22Rv1 (cell line): Measurements from ENCODE around the gene KRT17.

ENCODE experiments used
- CTCF ChIP-seq: fragments of 450-650 bp; IDR thresholded peaks from 2 replicates; pipeline ENCODE4 v1.5.1; 2017; ENCODE audit warnings: mild to moderate bottlenecking
- ZFX ChIP-seq: fragments of 450-650 bp; IDR thresholded peaks from 2 replicates; pipeline ENCODE4 v1.6.1; 2017; ENCODE audit warnings: antibody characterized with exemption, borderline replicate concordance

GRCh38 chr17:41613277-41614082 lies 10.9 kb downstream of the KRT17 start:
- TF ChIP-seq CTCF (no peak), ZFX (no peak)
